Measurements from ENCODE around the gene WEE1.

- TF ChIP-seq PBX3 (IDR thresholded peaks at IDR 0.05; ENCODE audit: insufficient replicate concordance, low read depth, low read length) (no peak), TAF1 (IDR thresholded peaks at IDR 0.05; ENCODE audit: borderline replicate concordance, low read depth, low read length) (no peak), HDAC6 (IDR thresholded peaks at IDR 0.05; ENCODE audit: unreplicated experiment) (no peak), CTCF (IDR thresholded peaks at IDR 0.05 in 2 of 3, conservative IDR thresholded peaks at IDR 0.05 in 1 of 3; ENCODE audit: control insufficient read depth in 2 of 3, extremely low read depth in 1 of 3, insufficient read depth in 1 of 3, low read depth in 3 of 3, low read length in 3 of 3) (no peak), SKIL (IDR thresholded peaks at IDR 0.05; ENCODE audit: low read depth, poor library complexity, severe bottlenecking) (no peak), REST (IDR thresholded peaks at IDR 0.05; ENCODE audit: low read depth, low read length) (no peak), MYC (IDR thresholded peaks at IDR 0.05; ENCODE audit: insufficient read depth, insufficient read length, insufficient replicate concordance, low read length, severe bottlenecking) (no peak), POLR2AphosphoS5 (IDR thresholded peaks at IDR 0.05; ENCODE audit: low read length) (no peak), USF2 (IDR thresholded peaks at IDR 0.05; ENCODE audit: borderline replicate concordance, low read depth, low read length) (no peak), USF1 (IDR thresholded peaks at IDR 0.05; ENCODE audit: borderline replicate concordance, extremely low read length, insufficient read depth, low read depth, low read length) (no peak), ZBTB40 (IDR thresholded peaks at IDR 0.05; ENCODE audit: borderline replicate concordance) (no peak), NFYA (IDR thresholded peaks at IDR 0.05; ENCODE audit: borderline replicate concordance, low read depth, low read length) (no peak), TBL1XR1 (IDR thresholded peaks at IDR 0.05; ENCODE audit: low read depth, low read length) (no peak)
Measured at GRCh38 chr11:9538548-9538947, 34.9 kb upstream of the WEE1 start.

Data from GM12878 (cell line).